ENCODE measurements around the gene LY6G5C. TPM values are rescaled to one million over a fixed set of nuclear protein-coding genes. Genes with fewer than 3 reads are reported as not detected.
A peak's percentile ranks its signal among the peaks of the same experiment; 100 is the strongest.

The LY6G5C gene
- total and polyA plus RNA-seq, 2 experiments from 2014 or later = 0.54 to 9.0 TPM

DNA sequence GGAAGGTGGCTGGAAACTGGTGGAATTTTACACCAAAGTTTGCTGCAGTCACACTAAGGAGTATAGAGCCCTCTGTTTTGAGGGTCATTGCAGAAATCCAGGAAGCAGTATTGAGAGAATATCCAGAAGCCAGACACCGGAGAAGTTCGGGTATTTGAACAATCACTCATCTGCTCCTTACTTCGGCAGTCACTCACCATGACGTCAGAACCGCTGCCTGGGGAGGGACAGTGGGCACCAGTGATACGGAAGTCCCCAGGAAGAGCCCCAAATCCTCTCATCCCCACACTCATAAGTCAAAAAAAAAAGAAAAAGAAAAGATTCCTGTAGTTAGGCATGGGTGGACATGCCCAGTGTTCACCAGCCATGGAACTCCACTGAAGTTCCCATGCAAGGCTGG, 4.0 kb downstream of the LY6G5C start:
- H3K36me3 ChIP-seq = peaks cover 5% of the 10 kb centered on the region
- TF ChIP-seq, protein P1, sequence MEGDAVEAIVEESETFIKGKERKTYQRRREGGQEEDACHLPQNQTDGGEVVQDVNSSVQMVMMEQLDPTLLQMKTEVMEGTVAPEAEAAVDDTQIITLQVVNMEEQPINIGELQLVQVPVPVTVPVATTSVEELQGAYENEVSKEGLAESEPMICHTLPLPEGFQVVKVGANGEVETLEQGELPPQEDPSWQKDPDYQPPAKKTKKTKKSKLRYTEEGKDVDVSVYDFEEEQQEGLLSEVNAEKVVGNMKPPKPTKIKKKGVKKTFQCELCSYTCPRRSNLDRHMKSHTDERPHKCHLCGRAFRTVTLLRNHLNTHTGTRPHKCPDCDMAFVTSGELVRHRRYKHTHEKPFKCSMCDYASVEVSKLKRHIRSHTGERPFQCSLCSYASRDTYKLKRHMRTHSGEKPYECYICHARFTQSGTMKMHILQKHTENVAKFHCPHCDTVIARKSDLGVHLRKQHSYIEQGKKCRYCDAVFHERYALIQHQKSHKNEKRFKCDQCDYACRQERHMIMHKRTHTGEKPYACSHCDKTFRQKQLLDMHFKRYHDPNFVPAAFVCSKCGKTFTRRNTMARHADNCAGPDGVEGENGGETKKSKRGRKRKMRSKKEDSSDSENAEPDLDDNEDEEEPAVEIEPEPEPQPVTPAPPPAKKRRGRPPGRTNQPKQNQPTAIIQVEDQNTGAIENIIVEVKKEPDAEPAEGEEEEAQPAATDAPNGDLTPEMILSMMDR (IDR thresholded peaks at IDR 0.05; ENCODE audit: low read depth, low read length) = no peak
- H3K4me1 ChIP-seq (ENCODE audit: low read depth) = peaks cover 2% of the 10 kb centered on the region
- no peak for DNase-seq (ENCODE audit: low read depth in 1 of 2, low spot score in 1 of 2)
- H3K9me3 ChIP-seq (ENCODE audit: low read depth) = no peaks in the 10 kb centered on the region
- no peak overlapping the region for H3K4me3 ChIP-seq
- H3K27ac ChIP-seq = no peak overlapping the region
- peaks cover 6% of the 10 kb centered on the region for H3K27me3 ChIP-seq

DNA sequence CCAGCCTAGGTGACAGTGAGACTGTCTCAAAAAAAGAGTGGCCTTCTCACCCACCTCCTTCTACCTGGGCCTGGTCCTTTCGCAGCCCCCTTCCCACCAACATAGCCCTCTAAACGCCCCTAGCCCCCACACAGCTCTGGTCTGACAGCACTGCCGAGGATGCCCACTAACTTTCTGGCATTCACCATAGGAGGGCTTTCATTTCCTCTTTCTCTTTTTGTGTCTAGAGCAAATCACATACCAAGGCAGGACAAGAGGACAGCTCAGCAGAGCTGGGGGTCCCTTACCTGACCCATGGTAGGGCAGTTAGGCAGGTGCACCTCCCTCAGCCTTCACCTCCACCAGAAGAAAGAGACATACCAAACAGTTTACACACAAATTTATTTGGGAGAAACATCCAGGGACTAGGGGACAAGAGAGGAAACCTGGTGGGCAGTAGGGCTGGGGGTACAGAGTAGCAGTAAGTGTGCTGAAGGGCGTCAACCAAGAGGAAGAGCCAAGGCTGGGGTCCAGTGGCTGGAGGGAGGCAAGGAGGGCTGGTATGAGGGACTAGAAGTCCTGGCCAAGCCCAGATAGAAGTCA, 4.5 kb downstream of the LY6G5C start:
- Histone ChIP-seq H3K4me3 (no peak overlapping the region), H3K36me3 (peaks cover 10% of the 10 kb centered on the region), H3K9me3 (ENCODE audit: low read depth) (no peaks in the 10 kb centered on the region), H3K4me1 (ENCODE audit: low read depth) (peaks cover under 1% of the 10 kb centered on the region), H3K27ac (no peak overlapping the region), H3K27me3 (peaks cover under 1% of the 10 kb centered on the region)
- no peak for DNase-seq (ENCODE audit: low read depth in 1 of 2, low spot score in 1 of 2)
- TF ChIP-seq, protein P1 (IDR thresholded peaks at IDR 0.05; ENCODE audit: low read depth, low read length) = no peak

GRCh38 chr6:31669676-31670075, 11.2 kb downstream of the LY6G5C start, which contains the start of gene LY6G5B:
TSS of gene LY6G5B (plus strand) at chr6:31669976. CDS start at chr6:31670951, 975 bp downstream.
- peaks cover 54% of the 10 kb centered on the region for H3K36me3 ChIP-seq
- TF ChIP-seq, protein P1 (IDR thresholded peaks at IDR 0.05; ENCODE audit: low read depth, low read length) = no peak

GRCh38 chr6:31666337-31666965, 14.4 kb downstream of the LY6G5C start:
- H3K4me3 ChIP-seq = peak overlapping the region; percentile 94
- TF ChIP-seq, protein P1 (IDR thresholded peaks at IDR 0.05; ENCODE audit: low read depth, low read length) = no peak
- H3K27ac ChIP-seq = peak overlapping the region; percentile 95
- H3K36me3 ChIP-seq = peaks cover 45% of the 10 kb centered on the region
- H3K27me3 ChIP-seq = no peaks in the 10 kb centered on the region
- H3K4me1 ChIP-seq (ENCODE audit: low read depth) = peaks cover 12% of the 10 kb centered on the region
- H3K9me3 ChIP-seq (ENCODE audit: low read depth) = no peaks in the 10 kb centered on the region
- no peak for DNase-seq (ENCODE audit: low read depth in 1 of 2, low spot score in 1 of 2)

More at GRCh38 chr6:31669676-31670075, 11.2 kb downstream of the LY6G5C start, which contains the start of gene LY6G5B:
- DNase-seq (ENCODE audit: low read depth in 1 of 2, low spot score in 1 of 2) = no peak
- H3K9me3 ChIP-seq (ENCODE audit: low read depth) = no peaks in the 10 kb centered on the region
- H3K27me3 ChIP-seq = no peaks in the 10 kb centered on the region
- H3K4me1 ChIP-seq (ENCODE audit: low read depth) = no peaks in the 10 kb centered on the region
- H3K4me3 ChIP-seq = no peak within 1 kb of the TSS
- H3K27ac ChIP-seq = no peak within 1 kb of the TSS

GRCh38 chr6:31665501-31666336, 15.1 kb downstream of the LY6G5C start, which contains the start of gene CSNK2B:
TSS of gene CSNK2B (plus strand) at chr6:31666080. CDS start at chr6:31666832, 752 bp downstream.
- no peaks in the 10 kb centered on the region for H3K27me3 ChIP-seq

More at GRCh38 chr6:31665501-31666336, 15.1 kb downstream of the LY6G5C start, which contains the start of gene CSNK2B:
- H3K9me3 ChIP-seq (ENCODE audit: low read depth) = no peaks in the 10 kb centered on the region
- peak within 1 kb of the TSS; percentile 94 for H3K4me3 ChIP-seq
- peaks cover 12% of the 10 kb centered on the region for H3K4me1 ChIP-seq (ENCODE audit: low read depth)
- H3K27ac ChIP-seq = peak within 1 kb of the TSS; percentile 95
- DNase-seq (ENCODE audit: low read depth in 1 of 2, low spot score in 1 of 2) = peak; percentile 98
- H3K36me3 ChIP-seq = peaks cover 38% of the 10 kb centered on the region
- TF ChIP-seq, protein P1 (IDR thresholded peaks at IDR 0.05; ENCODE audit: low read depth, low read length) = no peak

All from cardiac muscle cell (in vitro differentiated cells and primary cell).